Activated gamma-delta T cell (primary cell): ENCODE results near the gene SHC1.

Experiments used
- DNase-seq: peaks from one replicate; lab custom pipeline; 2025; lab: John Stamatoyannopoulos, UW
- total RNA-seq, 2 donors: gene quantifications; one replicate each; lab custom pipeline; 2026; lab: John Stamatoyannopoulos, UW

Gene SHC1, protein sequence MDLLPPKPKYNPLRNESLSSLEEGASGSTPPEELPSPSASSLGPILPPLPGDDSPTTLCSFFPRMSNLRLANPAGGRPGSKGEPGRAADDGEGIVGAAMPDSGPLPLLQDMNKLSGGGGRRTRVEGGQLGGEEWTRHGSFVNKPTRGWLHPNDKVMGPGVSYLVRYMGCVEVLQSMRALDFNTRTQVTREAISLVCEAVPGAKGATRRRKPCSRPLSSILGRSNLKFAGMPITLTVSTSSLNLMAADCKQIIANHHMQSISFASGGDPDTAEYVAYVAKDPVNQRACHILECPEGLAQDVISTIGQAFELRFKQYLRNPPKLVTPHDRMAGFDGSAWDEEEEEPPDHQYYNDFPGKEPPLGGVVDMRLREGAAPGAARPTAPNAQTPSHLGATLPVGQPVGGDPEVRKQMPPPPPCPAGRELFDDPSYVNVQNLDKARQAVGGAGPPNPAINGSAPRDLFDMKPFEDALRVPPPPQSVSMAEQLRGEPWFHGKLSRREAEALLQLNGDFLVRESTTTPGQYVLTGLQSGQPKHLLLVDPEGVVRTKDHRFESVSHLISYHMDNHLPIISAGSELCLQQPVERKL
- 53.5 to 54.0 reads per million in 2 donors for total RNA-seq

GRCh38 chr1:154970631-154971340, at the start of gene SHC1:
SHC1 (minus strand) TSS chr1:154970747; CDS start chr1:154970526, 221 bp downstream.
- DNase-seq: no peak

DNA sequence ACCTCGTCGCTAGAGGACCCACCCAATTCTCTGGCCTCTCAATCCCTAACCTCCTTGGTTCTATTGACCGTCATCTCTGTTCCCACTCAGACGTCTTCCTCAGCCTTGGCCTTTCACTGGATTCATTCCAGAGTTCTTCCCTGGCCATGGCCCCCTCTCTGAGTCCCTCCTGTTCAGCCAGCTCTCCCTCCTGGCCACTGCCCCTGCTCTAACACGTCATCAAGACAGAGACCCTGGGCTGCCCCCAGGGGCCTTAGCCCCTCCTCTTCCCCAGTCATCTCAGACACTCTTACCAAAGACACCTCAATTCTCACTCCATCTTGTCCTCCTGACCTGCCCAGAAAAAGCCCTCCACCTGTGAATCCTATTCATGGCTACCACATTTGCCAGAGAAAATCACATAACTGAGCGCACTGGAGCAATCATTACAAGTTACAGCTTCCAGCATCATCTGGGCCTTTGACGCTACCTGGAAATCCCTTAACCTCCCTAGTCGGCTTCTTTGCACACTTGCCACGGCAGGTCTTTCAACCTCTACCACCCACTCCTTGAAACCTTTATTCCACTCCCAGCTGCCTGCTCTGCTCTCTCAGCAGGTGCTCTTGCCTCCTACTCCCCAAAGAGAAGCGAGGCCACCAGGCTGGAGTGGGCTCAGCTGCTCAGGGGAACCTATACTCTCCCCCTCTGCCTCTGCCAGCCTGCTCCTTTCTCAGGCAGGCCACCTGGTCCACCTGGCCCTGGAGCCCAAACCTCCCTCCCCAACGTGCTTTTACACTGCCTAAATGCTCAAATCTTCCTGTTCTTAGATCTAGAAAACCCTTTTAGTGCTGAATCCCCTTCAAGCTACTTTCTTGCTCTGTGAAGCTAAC, 49.1 kb upstream of the SHC1 start:
- DNase-seq: no peak

DNA sequence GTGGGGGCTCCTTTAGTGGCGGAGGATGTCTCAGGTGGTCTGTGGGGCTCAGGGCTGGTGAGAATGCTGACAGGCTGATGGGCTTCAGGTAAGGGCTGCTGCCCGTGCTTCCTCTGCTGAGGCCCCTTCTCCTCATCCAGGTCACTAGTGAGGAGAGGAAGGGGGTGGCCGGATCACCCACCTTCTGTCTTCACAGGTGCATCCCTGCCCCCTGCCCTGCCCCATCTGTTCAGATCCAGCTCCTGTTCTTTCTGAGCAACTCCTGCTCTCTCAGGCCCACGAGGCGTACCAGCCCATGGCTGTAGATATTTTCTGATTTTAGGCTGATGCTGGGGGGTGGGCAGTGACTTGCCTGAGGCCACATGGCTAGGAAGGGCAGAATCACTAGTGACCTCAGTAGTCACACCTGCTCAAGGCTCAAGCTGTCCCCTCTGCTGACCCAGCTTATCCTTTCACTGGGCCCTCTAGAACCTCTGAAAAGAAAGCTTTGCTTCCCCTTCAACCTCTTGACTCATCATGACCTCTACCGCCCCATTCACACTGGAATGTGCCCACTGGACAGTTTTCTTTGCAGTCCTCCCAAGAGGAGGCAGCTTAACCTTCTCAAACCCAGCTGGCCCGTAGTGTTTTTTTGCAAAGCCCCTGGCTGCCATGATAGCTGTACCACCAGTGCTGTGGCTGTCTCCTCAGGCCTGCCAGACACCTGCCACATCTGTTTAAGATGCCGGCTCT, 48.2 kb upstream of the SHC1 start:
- no peak for DNase-seq

GRCh38 chr1:155017946-155018316, 47.4 kb upstream of the SHC1 start:
- DNase-seq: no peak

GRCh38 chr1:155017041-155017945, 46.7 kb upstream of the SHC1 start:
- peak; percentile 80 for DNase-seq

GRCh38 chr1:155016231-155016831, 45.8 kb upstream of the SHC1 start:
- DNase-seq: no peak

- no peak for DNase-seq
Measured at GRCh38 chr1:155015527-155016230, 45.1 kb upstream of the SHC1 start.

- DNase-seq: no peak
Measured at GRCh38 chr1:155014709-155015508, 44.4 kb upstream of the SHC1 start.

DNA sequence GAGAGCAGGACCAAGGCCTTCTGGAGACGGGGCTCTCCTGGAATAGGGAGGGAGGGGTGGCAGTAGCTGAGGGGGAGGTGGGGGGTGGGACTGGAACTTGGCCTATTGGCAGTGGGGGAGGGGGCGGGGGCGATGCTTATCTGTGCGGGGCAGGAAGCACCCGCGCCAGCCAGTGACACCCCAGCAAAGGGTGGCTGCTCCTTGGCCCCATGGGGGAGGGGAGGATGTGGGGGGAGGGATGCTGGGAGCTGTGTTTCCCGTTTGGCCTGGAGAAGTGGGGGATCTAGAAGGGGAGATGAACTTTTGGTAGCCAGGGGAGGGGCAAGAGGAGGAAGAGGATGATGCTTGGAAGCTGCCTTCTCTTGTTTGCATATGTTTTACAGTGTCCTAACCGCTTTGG, 43.1 kb upstream of the SHC1 start:
- no peak for DNase-seq

- DNase-seq: no peak
Measured at GRCh38 chr1:155012776-155013602, 42.4 kb upstream of the SHC1 start.

DNA sequence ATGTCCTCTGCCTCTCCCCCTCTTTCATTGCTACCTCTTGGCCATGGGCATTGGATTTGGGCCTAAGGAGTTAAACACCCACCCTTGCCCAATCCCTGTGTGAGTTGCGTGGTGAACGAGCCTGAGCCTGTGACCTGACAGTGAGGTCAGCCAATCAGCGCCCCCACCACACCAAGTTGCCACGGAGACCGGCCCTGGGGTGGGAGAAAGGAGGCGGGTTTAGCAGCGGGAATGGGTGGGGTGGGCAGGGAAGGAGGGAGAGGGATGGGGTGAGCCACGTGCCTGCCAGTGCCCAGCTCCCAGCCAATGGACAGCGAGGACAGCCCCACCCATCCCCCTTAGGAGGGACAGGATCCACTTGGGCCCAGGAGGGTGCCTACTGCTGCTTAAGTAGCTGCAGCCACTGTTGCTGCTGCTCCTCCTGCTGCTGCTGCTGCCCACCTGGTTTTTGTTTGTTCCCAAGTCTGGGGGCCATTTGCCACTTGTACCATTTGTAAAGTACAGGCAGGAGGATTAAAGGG, 41.5 kb upstream of the SHC1 start:
- DNase-seq: no peak

GRCh38 chr1:155011437-155012025, 41.0 kb upstream of the SHC1 start:
- DNase-seq: no peak

DNA sequence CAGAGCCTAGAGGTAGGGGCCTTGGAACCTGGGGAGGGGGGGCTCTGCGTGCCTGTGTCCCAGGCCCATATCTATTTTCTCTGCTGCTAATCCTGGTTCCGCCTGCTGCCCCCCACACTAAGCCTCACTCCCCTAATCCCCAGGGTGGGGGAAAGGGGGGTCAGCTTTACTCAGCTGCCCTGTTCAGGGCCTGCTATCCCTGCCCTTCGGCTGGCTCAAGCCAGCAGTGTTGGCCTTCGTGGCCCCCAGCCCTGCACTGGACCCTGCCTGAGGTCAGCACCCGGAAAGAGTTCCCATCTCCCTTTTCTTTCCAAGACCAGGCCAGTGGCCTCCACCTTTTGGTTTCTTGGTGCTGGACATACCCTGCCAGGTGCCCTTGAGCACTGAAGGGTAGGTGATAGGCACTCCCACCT, 40.5 kb upstream of the SHC1 start:
- DNase-seq: no peak

DNA sequence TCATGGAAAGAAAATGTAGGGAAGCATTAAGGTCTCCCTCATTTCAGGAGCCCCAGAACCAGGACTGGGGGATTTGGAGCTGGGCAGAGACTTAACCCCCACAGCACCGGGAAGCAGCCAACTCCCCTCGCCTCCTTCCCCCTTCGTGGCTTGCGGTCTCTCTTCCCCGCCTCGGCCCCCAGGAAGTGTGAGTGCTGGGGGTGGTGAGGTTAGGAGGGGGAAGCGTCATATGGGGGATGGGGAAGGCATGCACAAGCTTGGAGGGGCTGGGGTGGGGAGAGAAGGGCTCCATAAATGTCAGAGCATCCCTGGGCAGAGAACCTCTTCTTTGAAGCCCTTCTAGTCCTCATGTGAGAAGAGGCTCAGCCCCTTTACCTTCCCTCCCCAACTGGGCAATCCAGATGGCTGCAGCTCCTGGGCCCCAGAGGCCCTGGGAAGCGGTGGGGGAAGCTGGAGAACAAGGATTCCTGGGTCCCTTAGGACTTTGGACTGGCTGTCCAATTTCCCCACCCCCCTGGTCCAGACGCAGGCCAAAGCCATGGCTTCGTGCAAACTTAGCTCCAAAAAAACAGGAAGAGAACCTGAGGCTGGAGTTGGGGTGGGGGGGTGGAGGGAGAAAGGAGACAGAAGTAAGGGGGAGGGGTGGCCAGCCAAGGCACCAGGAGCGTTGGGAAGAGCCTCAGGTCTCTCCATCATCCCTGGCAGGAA, 39.8 kb upstream of the SHC1 start:
- DNase-seq: no peak

GRCh38 chr1:155009742-155010141, 39.2 kb upstream of the SHC1 start:
- no peak for DNase-seq

DNA sequence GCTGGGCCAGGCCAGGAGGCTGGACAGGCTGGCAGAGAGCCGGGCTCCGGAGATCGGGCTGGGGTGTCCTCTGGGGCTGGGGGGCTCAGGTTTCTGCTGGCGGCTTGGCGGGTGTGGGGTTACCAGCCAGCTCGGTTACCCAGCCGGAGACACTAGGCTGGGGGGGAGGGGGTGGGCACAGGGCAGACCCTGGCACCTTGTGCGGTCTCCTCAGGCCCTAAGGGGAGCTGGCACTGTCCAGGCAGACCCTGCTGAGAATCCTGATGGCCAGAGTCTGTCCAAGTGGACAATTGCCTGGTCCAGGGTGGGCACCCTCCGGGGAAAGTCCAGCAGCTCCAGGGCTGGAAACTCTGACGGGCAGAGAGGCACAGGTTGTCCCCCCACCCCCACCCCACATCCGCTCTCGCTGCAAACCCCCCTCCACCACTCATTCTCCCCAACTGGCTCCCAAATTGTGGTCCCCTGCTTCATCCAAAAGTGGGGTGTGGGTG, 38.7 kb upstream of the SHC1 start:
- no peak for DNase-seq
